GM10248 (cell line): ENCODE measurements around the gene MIR17HG.
A peak's percentile ranks its signal among the peaks of the same experiment; 100 is the strongest.

Experiments used
- CTCF ChIA-PET: fragments of 300-600 bp; sonication (Branson Sonifier 250); formaldehyde crosslinking; extraction: SDS; loops from one replicate; lab custom pipeline; 2021; ENCODE audit warnings: antibody characterized with exemption; lab: Yijun Ruan, JAX
- POLR2A ChIA-PET: fragments of 350-650 bp; sonication (Branson Sonifier 250); formaldehyde crosslinking; extraction: SDS; loops from one replicate; lab custom pipeline; 2020; ENCODE audit warnings: antibody characterized with exemption; lab: Yijun Ruan, JAX
- DNase-seq: peaks from one replicate; pipeline ENCODE4 v3.0.0; 2012; ENCODE audit errors: extremely low spot score
- CTCF ChIP-seq: IDR thresholded peaks from 2 replicates; pipeline ENCODE4 v1.5.1; 2012; ENCODE audit warnings: mild to moderate bottlenecking, low read depth; ENCODE audit errors: extremely low read depth, missing control alignments, control extremely low read depth

MIR17HG gene

GRCh38 chr13:91307887-91308286 is 39.6 kb upstream of the MIR17HG start:
- POLR2A ChIA-PET: no interaction called here
- no peak for DNase-seq
- CTCF ChIA-PET: interaction anchor here (0.8 to 1.4 kb wide), 7 partner anchors 12 to 162 kb away, joined by 3 read pairs; no protein-coding TSS in a partner anchor
- no peak for TF ChIP-seq CTCF

GRCh38 chr13:91308299-91308698 is 39.2 kb upstream of the MIR17HG start:
- DNase-seq: no peak
- TF ChIP-seq CTCF: peak; percentile 38
- ChIA-PET POLR2A (no interaction called here), CTCF (interaction anchor here (0.8 to 1.4 kb wide), 6 partner anchors 13 to 162 kb away, joined by 3 read pairs; no protein-coding TSS in a partner anchor)

GRCh38 chr13:91311491-91311890 is 36.0 kb upstream of the MIR17HG start:
- no peak for TF ChIP-seq CTCF
- DNase-seq: no peak
- ChIA-PET POLR2A (interaction anchor here (1.1 kb wide), 1 partner anchor 36 kb away, joined by 3 read pairs; the partner anchor contains the start of gene MIR17HG), CTCF (interaction anchor here (0.8 to 5.6 kb wide), 9 partner anchors 9 to 95 kb away, joined by 3 to 28 read pairs (median 6); partner anchors contain the start of gene MIR17HG)

GRCh38 chr13:91312324-91312723 is 35.2 kb upstream of the MIR17HG start:
- no peak for DNase-seq
- TF ChIP-seq CTCF: no peak
- POLR2A ChIA-PET: interaction anchor here (1.1 kb wide), 1 partner anchor 35 kb away, joined by 3 read pairs; the partner anchor contains the start of gene MIR17HG
- CTCF ChIA-PET: interaction anchor here (0.8 to 5.6 kb wide), 14 partner anchors 10 to 402 kb away, joined by 3 to 28 read pairs (median 4); partner anchors contain the start of gene MIR17HG

GRCh38 chr13:91313103-91313502 is 34.4 kb upstream of the MIR17HG start:
- ChIA-PET CTCF (interaction anchor here (0.6 to 5.6 kb wide), 17 partner anchors 10 to 401 kb away, joined by 3 to 28 read pairs (median 5); partner anchors contain the start of gene MIR17HG), POLR2A (no interaction called here)
- no peak for DNase-seq
- peak; percentile 76 for TF ChIP-seq CTCF

GRCh38 chr13:91313581-91313980 is 33.9 kb upstream of the MIR17HG start:
- ChIA-PET CTCF (interaction anchor here (0.6 to 5.6 kb wide), 19 partner anchors 10 to 408 kb away, joined by 3 to 28 read pairs (median 4); partner anchors contain the start of gene MIR17HG), POLR2A (no interaction called here)
- no peak for TF ChIP-seq CTCF
- no peak for DNase-seq
